ENCODE measurements around the gene IL2RA. TPM values are rescaled to one million over a fixed set of nuclear protein-coding genes. Genes with fewer than 3 reads are reported as not detected.

The IL2RA gene
- total and polyA plus RNA-seq, 9 of the 15 experiments (the other 6 are each of a cell fraction or from before 2014, with no cell fraction given) = 0.95 TPM; not detected in 8

DNA sequence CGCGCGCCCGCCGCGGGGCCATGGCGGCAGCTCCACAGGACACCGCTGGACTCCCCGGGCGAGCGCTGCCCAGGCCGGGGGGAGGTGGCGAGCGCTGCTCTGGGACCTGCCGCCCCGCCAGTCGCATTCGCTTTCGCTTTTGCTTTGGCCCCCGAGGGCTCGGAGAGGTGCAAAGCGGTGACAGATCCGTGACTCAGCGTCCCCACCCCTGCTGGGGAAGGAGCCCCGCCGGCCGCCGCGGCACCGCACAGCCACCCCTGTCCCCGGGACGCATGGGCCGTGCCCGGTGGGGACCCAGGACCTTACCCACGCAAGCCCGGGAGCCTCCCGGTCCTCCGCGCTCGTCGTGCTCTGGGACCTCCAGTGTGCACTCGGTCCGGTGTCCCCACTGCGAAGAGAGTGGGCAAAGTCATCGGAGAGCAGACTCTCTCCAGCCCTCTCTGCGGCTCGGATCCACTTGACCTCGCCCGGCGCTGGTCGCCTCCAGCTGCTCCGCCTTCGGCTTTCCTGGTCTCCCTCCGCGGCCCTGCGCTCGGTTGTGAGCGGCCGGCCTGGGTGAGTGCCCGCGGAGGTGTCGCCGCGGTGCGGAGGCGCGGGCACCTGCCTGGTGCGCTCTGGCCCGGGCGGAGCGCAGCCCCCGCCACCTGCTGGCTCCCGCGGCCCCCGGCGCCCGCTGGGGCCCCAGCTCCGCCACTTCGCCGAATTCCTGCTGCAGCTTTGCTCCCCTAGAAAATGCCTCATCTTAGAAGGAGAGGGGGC is 84.5 kb downstream of the IL2RA start, which contains the start of gene IL15RA (continued):
- TF ChIP-seq, protein P1, sequence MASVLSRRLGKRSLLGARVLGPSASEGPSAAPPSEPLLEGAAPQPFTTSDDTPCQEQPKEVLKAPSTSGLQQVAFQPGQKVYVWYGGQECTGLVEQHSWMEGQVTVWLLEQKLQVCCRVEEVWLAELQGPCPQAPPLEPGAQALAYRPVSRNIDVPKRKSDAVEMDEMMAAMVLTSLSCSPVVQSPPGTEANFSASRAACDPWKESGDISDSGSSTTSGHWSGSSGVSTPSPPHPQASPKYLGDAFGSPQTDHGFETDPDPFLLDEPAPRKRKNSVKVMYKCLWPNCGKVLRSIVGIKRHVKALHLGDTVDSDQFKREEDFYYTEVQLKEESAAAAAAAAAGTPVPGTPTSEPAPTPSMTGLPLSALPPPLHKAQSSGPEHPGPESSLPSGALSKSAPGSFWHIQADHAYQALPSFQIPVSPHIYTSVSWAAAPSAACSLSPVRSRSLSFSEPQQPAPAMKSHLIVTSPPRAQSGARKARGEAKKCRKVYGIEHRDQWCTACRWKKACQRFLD (CRISPR knock-in tag; IDR thresholded peaks at IDR 0.05) = 0 out of 2 replicates have a peak, but pooled peaks have one; percentile 55
- no peak; a peak in 1 of 4 replicates for TF ChIP-seq RCOR1 (IDR thresholded peaks at IDR 0.05; ENCODE audit: borderline replicate concordance in 1 of 2, low read depth in 2 of 2, low read length in 2 of 2)
- TF ChIP-seq, protein P2, sequence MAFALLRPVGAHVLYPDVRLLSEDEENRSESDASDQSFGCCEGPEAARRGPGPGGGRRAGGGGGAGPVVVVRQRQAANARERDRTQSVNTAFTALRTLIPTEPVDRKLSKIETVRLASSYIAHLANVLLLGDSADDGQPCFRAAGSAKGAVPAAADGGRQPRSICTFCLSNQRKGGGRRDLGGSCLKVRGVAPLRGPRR (CRISPR knock-in tag; IDR thresholded peaks at IDR 0.05) = no peak
- TF ChIP-seq, protein P3, sequence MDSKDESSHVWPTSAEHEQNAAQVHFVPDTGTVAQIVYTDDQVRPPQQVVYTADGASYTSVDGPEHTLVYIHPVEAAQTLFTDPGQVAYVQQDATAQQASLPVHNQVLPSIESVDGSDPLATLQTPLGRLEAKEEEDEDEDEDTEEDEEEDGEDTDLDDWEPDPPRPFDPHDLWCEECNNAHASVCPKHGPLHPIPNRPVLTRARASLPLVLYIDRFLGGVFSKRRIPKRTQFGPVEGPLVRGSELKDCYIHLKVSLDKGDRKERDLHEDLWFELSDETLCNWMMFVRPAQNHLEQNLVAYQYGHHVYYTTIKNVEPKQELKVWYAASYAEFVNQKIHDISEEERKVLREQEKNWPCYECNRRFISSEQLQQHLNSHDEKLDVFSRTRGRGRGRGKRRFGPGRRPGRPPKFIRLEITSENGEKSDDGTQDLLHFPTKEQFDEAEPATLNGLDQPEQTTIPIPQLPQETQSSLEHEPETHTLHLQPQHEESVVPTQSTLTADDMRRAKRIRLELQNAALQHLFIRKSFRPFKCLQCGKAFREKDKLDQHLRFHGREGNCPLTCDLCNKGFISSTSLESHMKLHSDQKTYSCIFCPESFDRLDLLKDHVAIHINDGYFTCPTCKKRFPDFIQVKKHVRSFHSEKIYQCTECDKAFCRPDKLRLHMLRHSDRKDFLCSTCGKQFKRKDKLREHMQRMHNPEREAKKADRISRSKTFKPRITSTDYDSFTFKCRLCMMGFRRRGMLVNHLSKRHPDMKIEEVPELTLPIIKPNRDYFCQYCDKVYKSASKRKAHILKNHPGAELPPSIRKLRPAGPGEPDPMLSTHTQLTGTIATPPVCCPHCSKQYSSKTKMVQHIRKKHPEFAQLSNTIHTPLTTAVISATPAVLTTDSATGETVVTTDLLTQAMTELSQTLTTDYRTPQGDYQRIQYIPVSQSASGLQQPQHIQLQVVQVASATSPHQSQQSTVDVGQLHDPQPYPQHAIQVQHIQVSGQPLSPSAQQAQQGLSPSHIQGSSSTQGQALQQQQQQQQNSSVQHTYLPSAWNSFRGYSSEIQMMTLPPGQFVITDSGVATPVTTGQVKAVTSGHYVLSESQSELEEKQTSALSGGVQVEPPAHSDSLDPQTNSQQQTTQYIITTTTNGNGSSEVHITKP (IDR thresholded peaks at IDR 0.05; ENCODE audit: partially characterized antibody) = peak; percentile 86
- TF ChIP-seq CSDE1 (IDR thresholded peaks at IDR 0.05) = no peak; a peak in 1 of 4 replicates
- TF ChIP-seq ZNF212 (CRISPR knock-in tag; IDR thresholded peaks at IDR 0.05) = no peak
- TF ChIP-seq, protein P4, sequence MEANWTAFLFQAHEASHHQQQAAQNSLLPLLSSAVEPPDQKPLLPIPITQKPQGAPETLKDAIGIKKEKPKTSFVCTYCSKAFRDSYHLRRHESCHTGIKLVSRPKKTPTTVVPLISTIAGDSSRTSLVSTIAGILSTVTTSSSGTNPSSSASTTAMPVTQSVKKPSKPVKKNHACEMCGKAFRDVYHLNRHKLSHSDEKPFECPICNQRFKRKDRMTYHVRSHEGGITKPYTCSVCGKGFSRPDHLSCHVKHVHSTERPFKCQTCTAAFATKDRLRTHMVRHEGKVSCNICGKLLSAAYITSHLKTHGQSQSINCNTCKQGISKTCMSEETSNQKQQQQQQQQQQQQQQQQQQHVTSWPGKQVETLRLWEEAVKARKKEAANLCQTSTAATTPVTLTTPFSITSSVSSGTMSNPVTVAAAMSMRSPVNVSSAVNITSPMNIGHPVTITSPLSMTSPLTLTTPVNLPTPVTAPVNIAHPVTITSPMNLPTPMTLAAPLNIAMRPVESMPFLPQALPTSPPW (CRISPR knock-in tag; IDR thresholded peaks at IDR 0.05) = peak; percentile 70
- no peak for TF ChIP-seq KAT8 (IDR thresholded peaks at IDR 0.05; ENCODE audit: low read depth)
- TF ChIP-seq MBD2 (IDR thresholded peaks at IDR 0.05; ENCODE audit: borderline replicate concordance, low read depth) = peak; percentile 44; the same call in 1 of the 2 replicates
- TF ChIP-seq SMAD1 (IDR thresholded peaks at IDR 0.05; ENCODE audit: low read depth, low read length, partially characterized antibody) = no peak
- TF ChIP-seq THRAP3 (IDR thresholded peaks at IDR 0.05; ENCODE audit: borderline replicate concordance) = no peak
- TF ChIP-seq TOE1 (IDR thresholded peaks at IDR 0.05; ENCODE audit: borderline replicate concordance) = peak; percentile 55; the same call in 1 of the 2 replicates
- 0 out of 2 replicates have a peak, but pooled peaks have one; percentile 44 for TF ChIP-seq TOE1 (CRISPR knock-in tag; IDR thresholded peaks at IDR 0.05; ENCODE audit: borderline replicate concordance, low read depth)
- TF ChIP-seq HDGF (IDR thresholded peaks at IDR 0.05) = no peak
- no peak for TF ChIP-seq BRD4 (IDR thresholded peaks at IDR 0.05)
- TF ChIP-seq POLR2AphosphoS5 (IDR thresholded peaks at IDR 0.05; ENCODE audit: control insufficient read depth, insufficient read depth, low read depth, low read length) = no peak
- TF ChIP-seq, protein P5, sequence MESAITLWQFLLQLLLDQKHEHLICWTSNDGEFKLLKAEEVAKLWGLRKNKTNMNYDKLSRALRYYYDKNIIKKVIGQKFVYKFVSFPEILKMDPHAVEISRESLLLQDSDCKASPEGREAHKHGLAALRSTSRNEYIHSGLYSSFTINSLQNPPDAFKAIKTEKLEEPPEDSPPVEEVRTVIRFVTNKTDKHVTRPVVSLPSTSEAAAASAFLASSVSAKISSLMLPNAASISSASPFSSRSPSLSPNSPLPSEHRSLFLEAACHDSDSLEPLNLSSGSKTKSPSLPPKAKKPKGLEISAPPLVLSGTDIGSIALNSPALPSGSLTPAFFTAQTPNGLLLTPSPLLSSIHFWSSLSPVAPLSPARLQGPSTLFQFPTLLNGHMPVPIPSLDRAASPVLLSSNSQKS (CRISPR knock-in tag; IDR thresholded peaks at IDR 0.05) = no peak
- TF ChIP-seq TEAD2 (tag; IDR thresholded peaks at IDR 0.05) = no peak
- peak; percentile 67; the same call in 1 of the 2 replicates for TF ChIP-seq ZEB2 (IDR thresholded peaks at IDR 0.05)
